ENCODE results near the gene TCF15. TPM values are rescaled to one million over a fixed set of nuclear protein-coding genes. Genes with fewer than 3 reads are reported as not detected.

Gene TCF15
- total RNA-seq, result 0.23 TPM

GRCh38 chr20:610130-611046 lies at the start of gene TCF15:
Gene TCF15 (minus strand): TSS chr20:610309. CDS start chr20:610237, 72 bp downstream.

GRCh38 chr20:653110-653589 lies 43.0 kb upstream of the TCF15 start, which contains the start of gene SRXN1:
Gene SRXN1 (minus strand): TSS chr20:653200. CDS start chr20:653185, 15 bp downstream.

Other genes starting within 250 kb of the TCF15 start
- gene TRIB3, start 229.5 kb downstream of the TCF15 start, total RNA-seq, result 11.5 TPM
- 23.5 TPM for gene RBCK1, start 202.0 kb downstream of the TCF15 start, total RNA-seq
- gene TBC1D20, start 147.8 kb downstream of the TCF15 start, total RNA-seq, result 18.9 TPM
- gene CSNK2A1, start 66.5 kb downstream of the TCF15 start, total RNA-seq, result 179 TPM
- gene SRXN1, start 42.9 kb upstream of the TCF15 start, total RNA-seq, result 19.1 TPM
- gene SCRT2, start 65.5 kb upstream of the TCF15 start, total RNA-seq, result 0.92 TPM
- 0.46 TPM for gene SLC52A3, start 158.2 kb upstream of the TCF15 start, total RNA-seq
- gene FAM110A, start 223.4 kb upstream of the TCF15 start, total RNA-seq, result 9.9 TPM